Measurements from ENCODE around the gene PHC2.
A peak's percentile ranks its signal among the peaks of the same experiment; 100 is the strongest.

The PHC2 gene

DNA sequence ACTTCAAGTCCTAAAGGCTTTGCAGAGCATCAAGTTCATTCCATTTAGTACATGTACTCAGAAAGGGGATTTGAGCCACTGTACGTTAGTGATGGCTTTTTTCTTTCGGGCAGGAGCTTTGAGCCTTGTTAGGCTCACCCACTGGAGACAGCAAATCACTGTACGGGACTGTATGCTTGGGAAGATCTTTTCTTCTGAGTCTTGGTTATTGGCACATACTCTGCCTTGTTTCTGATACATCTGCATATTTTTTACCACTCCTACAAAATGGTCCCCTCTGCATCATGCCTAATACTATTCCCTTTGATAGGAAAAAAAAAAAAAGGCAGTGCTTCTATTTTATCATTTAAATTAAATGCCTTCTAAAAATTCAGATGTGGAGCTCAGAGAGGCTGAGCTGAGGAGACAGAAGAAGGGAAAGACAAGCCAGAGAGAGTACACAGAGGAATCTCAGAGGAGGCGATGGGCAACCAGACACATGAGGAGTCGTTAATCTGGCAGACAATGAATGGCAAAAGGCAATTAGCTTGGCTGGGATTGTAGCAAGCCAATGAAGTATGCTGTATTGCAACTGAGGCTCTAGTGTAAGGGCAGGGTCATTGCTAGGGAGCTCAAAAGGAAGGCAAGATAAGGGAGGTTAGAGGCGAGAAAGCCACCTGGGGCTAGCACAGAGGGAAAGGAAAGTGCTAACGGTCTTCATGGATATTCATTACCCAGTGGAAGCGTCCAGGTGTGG, 39.4 kb downstream of the PHC2 start:
- no peak for DNase-seq (ENCODE audit: low read depth)

GRCh38 chr1:33390542-33390941, 40.4 kb downstream of the PHC2 start:
- no peak for DNase-seq (ENCODE audit: low read depth)

- DNase-seq (ENCODE audit: low read depth): no peak
Observed at GRCh38 chr1:33388805-33389771, 41.8 kb downstream of the PHC2 start.

DNA sequence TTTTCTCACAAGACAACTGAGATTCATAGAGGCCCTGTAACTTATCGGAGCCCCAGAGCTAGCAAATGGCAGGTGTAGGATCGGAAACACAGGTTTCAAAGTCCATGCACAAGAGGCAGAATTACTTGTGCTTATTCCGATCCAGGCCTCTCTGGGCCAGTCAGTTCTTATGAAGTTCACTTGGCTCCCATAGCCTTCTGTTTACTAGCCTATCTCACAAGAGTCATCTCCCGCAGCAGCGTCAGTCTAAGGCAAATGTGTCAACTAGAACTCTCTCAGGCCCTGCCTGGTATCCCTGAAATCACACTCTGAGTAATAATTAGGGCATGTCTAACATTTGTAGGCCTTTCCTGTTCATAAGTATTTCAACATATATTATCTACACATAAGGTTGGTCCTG, 43.3 kb downstream of the PHC2 start:
- DNase-seq (ENCODE audit: low read depth): no peak

DNA sequence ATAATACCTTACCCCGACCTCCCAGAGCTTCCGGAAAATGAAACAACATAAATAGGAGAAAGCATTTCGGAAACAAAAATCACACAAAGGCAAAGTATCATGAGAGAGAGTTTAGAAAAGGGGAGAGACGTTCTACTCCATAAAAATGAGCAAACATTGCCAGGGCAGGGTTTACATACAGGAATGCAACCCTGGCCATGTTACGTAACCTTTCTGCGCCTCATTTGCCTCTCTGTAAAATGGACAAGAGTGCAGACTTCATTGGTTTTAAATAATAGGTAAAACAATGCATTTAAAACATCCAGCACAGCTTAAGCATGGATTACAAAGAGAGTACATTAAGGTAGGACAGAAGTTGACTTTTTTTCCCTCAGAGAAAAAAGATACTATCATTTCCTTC, 45.6 kb downstream of the PHC2 start:
- DNase-seq (ENCODE audit: low read depth): no peak

GRCh38 chr1:33384040-33384812, 46.7 kb downstream of the PHC2 start:
- peak; percentile 49 for DNase-seq (ENCODE audit: low read depth)

DNA sequence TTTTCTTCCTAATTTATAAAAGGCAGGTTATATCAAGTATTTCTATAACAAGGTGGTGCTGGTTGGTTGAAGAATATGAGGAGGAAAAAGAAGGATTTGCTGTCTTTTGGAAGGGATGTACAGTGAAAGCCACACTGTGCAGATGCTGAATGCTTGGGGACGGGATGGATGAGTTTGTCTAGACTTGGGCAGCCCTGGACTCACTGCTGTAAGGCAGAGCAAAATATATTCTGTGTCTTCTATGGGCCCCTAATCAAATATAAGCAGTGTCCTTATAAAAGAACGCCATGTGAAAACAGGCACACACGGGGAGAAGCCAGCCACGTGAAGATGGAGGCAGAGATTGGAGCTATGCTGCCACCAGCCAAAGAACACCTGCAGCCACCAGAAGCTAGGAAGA, 47.4 kb downstream of the PHC2 start:
- no peak for DNase-seq (ENCODE audit: low read depth)

- DNase-seq (ENCODE audit: low read depth): no peak
Observed at GRCh38 chr1:33382661-33383415, 48.1 kb downstream of the PHC2 start.

- no peak for DNase-seq (ENCODE audit: low read depth)
Observed at GRCh38 chr1:33381977-33382376, 48.9 kb downstream of the PHC2 start.

DNA sequence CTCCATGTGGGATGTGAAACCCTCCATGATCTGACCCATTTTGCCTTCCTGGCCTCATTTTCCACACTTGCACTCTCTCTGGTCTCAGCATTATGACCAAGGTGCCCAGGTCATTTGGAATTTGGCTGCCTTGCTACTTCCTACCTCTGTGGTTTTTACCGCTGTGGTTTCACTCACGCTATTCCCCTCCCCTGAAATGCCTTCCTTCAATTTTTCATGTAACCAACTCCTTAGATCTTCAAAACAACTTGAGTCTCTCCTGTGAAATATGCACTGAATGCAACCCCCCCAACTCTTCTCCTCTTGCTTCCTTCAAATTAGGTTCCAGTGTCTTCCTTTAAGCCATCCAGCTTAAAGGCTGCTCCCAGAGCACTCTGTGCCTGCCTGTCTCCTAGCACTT, 50.1 kb downstream of the PHC2 start:
- no peak for DNase-seq (ENCODE audit: low read depth)

GRCh38 chr1:33379631-33380354, 51.1 kb downstream of the PHC2 start:
- no peak for DNase-seq (ENCODE audit: low read depth)

DNA sequence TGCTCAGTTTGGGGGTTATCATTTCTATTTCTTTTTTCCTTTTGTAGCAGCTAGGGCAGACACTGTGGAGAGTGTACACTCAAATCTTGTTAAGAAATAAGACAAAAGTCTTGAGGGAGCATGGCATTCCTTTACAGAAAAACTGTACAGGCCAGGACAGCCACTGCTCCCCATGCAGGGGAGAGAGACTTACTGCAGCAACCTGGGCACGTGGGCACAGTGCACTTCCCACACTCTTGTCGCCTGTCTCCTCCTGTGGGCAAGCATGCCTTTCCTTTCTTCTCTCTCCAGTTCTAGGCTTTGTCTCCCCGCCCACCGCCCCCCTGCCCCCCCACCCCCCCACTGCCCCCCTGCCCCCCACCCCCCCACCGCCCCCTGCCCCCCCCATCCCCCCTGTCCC, 51.9 kb downstream of the PHC2 start:
- no peak for DNase-seq (ENCODE audit: low read depth)

DNA sequence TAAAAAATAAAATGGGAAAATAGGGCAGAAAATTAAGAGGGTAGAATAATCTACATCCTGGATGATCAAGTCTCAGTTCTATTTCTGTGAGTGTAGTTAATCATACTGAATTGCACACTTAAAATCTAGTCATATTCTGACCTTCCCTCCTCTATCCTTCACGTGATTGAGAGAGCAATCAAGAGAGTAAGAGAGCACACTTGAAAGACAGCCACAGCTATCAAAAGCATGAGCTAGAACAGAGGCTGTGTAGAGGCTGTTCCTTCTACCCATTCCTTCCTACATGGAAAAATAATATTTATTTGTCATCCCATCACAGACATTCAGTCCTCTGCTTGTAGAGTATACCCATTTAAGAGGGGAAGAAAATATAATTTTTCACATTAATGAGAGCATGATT, 52.4 kb downstream of the PHC2 start:
- DNase-seq (ENCODE audit: low read depth): no peak

DNA sequence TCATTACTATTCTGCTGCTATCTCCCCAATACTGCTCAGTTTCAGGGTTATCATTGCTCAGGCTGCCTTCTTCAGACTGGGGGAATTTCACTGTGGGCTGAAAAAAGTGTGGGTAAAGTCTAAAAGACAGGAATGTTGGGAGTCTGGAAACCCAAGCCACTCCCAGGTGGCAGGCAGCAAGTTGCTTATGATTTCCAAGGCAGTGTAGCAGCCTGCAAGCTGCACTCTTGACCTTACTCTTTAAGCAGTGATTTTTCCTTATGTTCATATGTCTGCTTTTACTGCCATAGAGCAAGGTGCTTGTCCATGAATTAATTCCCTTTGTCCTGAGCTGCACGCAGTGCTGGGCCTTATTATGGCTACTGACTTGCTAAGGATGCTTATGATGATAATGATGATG, 53.1 kb downstream of the PHC2 start:
- DNase-seq (ENCODE audit: low read depth): no peak

GRCh38 chr1:33377013-33377412, 53.9 kb downstream of the PHC2 start:
- no peak for DNase-seq (ENCODE audit: low read depth)

- DNase-seq (ENCODE audit: low read depth): no peak
Observed at GRCh38 chr1:33375316-33375715, 55.6 kb downstream of the PHC2 start.

GRCh38 chr1:33374336-33375105, 56.4 kb downstream of the PHC2 start:
- no peak for DNase-seq (ENCODE audit: low read depth)

DNA sequence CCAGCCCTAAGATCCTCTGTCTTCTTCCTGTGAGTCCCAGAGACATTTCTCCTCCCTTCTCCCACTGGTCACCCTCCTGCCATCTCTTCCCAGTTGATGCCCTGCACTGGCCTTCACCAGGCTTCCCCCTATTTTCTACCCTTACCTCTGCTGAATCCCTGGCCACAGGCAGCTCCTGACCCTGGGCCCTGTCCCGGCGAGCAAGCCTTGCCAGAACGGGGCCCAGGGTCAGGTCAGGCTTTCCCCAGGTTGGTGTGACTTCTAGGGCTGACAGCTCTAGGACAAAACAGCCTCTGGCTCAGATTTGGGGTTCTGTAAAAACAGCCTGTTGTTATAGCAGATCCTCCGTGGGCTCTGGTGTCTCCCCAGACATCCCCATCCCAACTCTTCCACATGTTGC, 57.3 kb downstream of the PHC2 start:
- no peak for DNase-seq (ENCODE audit: low read depth)

DNA sequence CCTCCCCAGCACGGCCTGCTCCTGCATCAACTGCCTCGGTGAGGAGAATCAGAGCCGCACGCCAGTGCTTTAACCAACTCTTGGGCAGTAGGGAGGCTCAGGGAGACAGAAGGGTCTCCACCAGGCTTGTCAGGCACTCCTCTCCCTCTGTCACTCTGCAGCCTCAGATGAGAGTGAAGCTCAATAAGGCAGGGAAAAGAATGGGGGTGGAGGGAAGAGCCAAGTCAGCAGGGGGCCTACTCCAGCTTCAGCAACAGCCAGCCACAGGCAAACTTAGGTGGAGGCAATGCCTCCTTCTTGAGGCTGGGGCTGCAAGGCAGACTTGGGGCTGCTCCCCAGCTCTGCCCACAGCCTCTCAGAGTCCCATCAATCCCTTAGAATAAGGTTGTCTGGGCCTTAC, 58.2 kb downstream of the PHC2 start:
- DNase-seq (ENCODE audit: low read depth): no peak

- DNase-seq (ENCODE audit: low read depth): no peak
Observed at GRCh38 chr1:33372162-33372561, 58.7 kb downstream of the PHC2 start.
